B cell (primary cell): ENCODE measurements around the gene UCN2. TPM values are rescaled to one million over a fixed set of nuclear protein-coding genes. Genes with fewer than 3 reads are reported as not detected.

Experiments used
- ATAC-seq: fragments of 200-7000 bp; cut with Tn5 transposase; one replicate; pipeline ENCODE4 v1.10.0; 2021; ENCODE audit warnings: low read depth, mild to moderate bottlenecking, moderate number of reproducible peaks, moderate library complexity
- CTCF ChIA-PET: fragments of 350-600 bp; sonication (Branson Sonifier 250); formaldehyde crosslinking; loops from one replicate; lab custom pipeline; 2021; ENCODE audit warnings: antibody characterized with exemption, inconsistent platforms; lab: Charles Lee
- POLR2A ChIA-PET: fragments of 350-600 bp; sonication (Branson Sonifier 250); formaldehyde crosslinking; loops from one replicate; lab custom pipeline; 2021; ENCODE audit warnings: antibody characterized with exemption; lab: Charles Lee
- DNase-seq: peaks from one replicate; pipeline ENCODE4 v3.0.0; 2013
- H2AFZ ChIP-seq: 2 replicates; pipeline ENCODE4 v1.6.1; 2012; ENCODE audit warnings: mild to moderate bottlenecking, low read depth, low read length; ENCODE audit not compliant: insufficient read depth, poor library complexity, severe bottlenecking
- H3K27ac ChIP-seq, 2 donors: 1 replicate in 1 of 2; 2 replicates in 1 of 2; pipeline ENCODE4 v1.5.1; 2012 to 2013; ENCODE audit warnings: low read length in 2 of 2, mild to moderate bottlenecking in 2 of 2, moderate library complexity in 1 of 2
- H3K27me3 ChIP-seq, 4 experiments: fragments of 200-600 bp in 1 of 4; sonication (generic) in 1 of 4; replicated peaks in 1 of 4; 1 replicate in 2 of 4; 2 replicates in 2 of 4; pipeline versions ENCODE4 v1.6.1 to v1.7.0; 2013 to 2016; ENCODE audit warnings: low read length in 3 of 4, mild to moderate bottlenecking in 2 of 4, mixed read lengths in 1 of 4, moderate library complexity in 1 of 4; ENCODE audit not compliant: insufficient read depth in 4 of 4, control insufficient read depth in 3 of 4; ENCODE audit errors: control extremely low read depth in 1 of 4
- H3K36me3 ChIP-seq, 2 experiments: replicated peaks in 1 of 2; 1 replicate in 1 of 2; 2 replicates in 1 of 2; pipeline versions ENCODE4 v1.6.1 to v1.7.1; 2013; ENCODE audit warnings: low read length in 1 of 2; ENCODE audit not compliant: insufficient read depth in 2 of 2, control insufficient read depth in 1 of 2; ENCODE audit errors: control extremely low read depth in 1 of 2, extremely low read depth in 1 of 2
- H3K4me1 ChIP-seq, 2 donors: fragments of 200-600 bp in 1 of 2; sonication (generic) in 1 of 2; 1 replicate in 1 of 2; 2 replicates in 1 of 2; pipeline versions ENCODE4 v1.5.1 to v1.6.1; 2013 to 2017; ENCODE audit warnings: low read length in 2 of 2; ENCODE audit not compliant: control insufficient read depth in 2 of 2, insufficient read depth in 2 of 2
- H3K4me2 ChIP-seq: replicated peaks from 2 replicates; pipeline ENCODE3; 2012; ENCODE audit warnings: mild to moderate bottlenecking, low read depth, low read length; ENCODE audit not compliant: poor library complexity, severe bottlenecking
- H3K4me3 ChIP-seq, 5 experiments: fragments of 200-600 bp in 1 of 5; sonication (generic) in 1 of 5; 1 replicate in 3 of 5; 2 replicates in 2 of 5; pipeline versions ENCODE4 v1.5.1 to v1.7.0; 2011 to 2016; ENCODE audit warnings: low read length in 4 of 5, mild to moderate bottlenecking in 4 of 5, low read depth in 2 of 5, control low read depth in 1 of 5, moderate library complexity in 1 of 5; ENCODE audit not compliant: insufficient read depth in 1 of 5; ENCODE audit errors: control extremely low read depth in 1 of 5, extremely low read depth in 1 of 5
- H3K79me2 ChIP-seq: fragments of 200-600 bp; sonication (generic); one replicate; pipeline ENCODE4 v1.6.0; 2016; ENCODE audit warnings: low read length; ENCODE audit not compliant: control insufficient read depth, insufficient read depth
- H3K9ac ChIP-seq: fragments of 200-600 bp; sonication (generic); 2 replicates; pipeline ENCODE4 v1.6.1; 2017; ENCODE audit warnings: mild to moderate bottlenecking, low read length, moderate library complexity
- H3K9me3 ChIP-seq, 3 donors: one replicate each; pipeline versions ENCODE4 v1.6.1 to v1.7.1; 2013; ENCODE audit warnings: low read length in 2 of 3; ENCODE audit not compliant: control insufficient read depth in 2 of 3, insufficient read depth in 1 of 3; ENCODE audit errors: control extremely low read depth in 1 of 3
- H4K20me1 ChIP-seq: 2 replicates; pipeline ENCODE4 v1.6.0; 2012; ENCODE audit warnings: mild to moderate bottlenecking, low read length; ENCODE audit not compliant: insufficient read depth, control insufficient read depth, poor library complexity, severe bottlenecking
- H3K27ac Mint-ChIP-seq: one replicate; pipeline ENCODE4 v1.8.0; 2021; ENCODE audit warnings: mixed read lengths
- H3K27me3 Mint-ChIP-seq: one replicate; pipeline ENCODE4 v1.8.0; 2021; ENCODE audit warnings: mixed read lengths
- H3K4me1 Mint-ChIP-seq: one replicate; pipeline ENCODE4 v1.8.0; 2021; ENCODE audit warnings: mixed read lengths
- H3K4me3 Mint-ChIP-seq: one replicate; pipeline ENCODE4 v1.8.0; 2021; ENCODE audit warnings: mixed read lengths
- H3K9me3 Mint-ChIP-seq: one replicate; pipeline ENCODE4 v1.8.0; 2022; ENCODE audit warnings: mixed read lengths; ENCODE audit not compliant: insufficient read depth
- CTCF ChIP-seq: fragments of 200-600 bp; IDR thresholded peaks from one replicate; pipeline ENCODE4 v1.8.0; 2022; ENCODE audit warnings: antibody characterized with exemption, mild to moderate bottlenecking
- EZH2 ChIP-seq: IDR thresholded peaks from 2 replicates; pipeline ENCODE4 v1.6.1; 2012; ENCODE audit warnings: borderline replicate concordance, low read depth, mild to moderate bottlenecking, moderate library complexity, low read length; ENCODE audit not compliant: insufficient read depth, poor library complexity, severe bottlenecking
- WGBS: methylation state at CpG from one replicate; pipeline ENCODE4 v1.1.5; 2013; ENCODE audit warnings: missing lambda C conversion rate; ENCODE audit not compliant: insufficient coverage; 5-methylcytosine and 5-hydroxymethylcytosine counted together
- intact Hi-C: fragments of 100-400 bp; cut with micrococcal nuclease; formaldehyde crosslinking; loops from one replicate; pipeline ENCODE4 v1.10.0; 2022
- polyA plus RNA-seq: library from polyadenylated mRNA; depleted of rRNA; stranded (reverse); fragments of >200 nt; gene quantifications from 2 replicates; pipeline ENCODE4 v1.2.3, GENCODE V29; 2012
- total RNA-seq, 2 donors: library from RNA; stranded (reverse); fragments of 120-200 nt in 1 of 2; gene quantifications; 1 replicate in 1 of 2; 2 replicates in 1 of 2; pipeline versions ENCODE4 v1.2.3 to v1.2.4, GENCODE V29; 2013 to 2022

UCN2 gene
- total and polyA plus RNA-seq, 2 donors (not counting 1 experiment from before 2014, with no cell fraction given) = not detected

GRCh38 chr3:48576647-48577046 is 13.1 kb upstream of the UCN2 start:
- Histone ChIP-seq H3K27me3 (no peaks in the 10 kb centered on the region), H3K9me3 (no peaks in the 10 kb centered on the region), H3K36me3 (no peaks in the 10 kb centered on the region), H3K9ac (no peak overlapping the region), H2AFZ (no peak overlapping the region), H3K27ac (no peak overlapping the region), H3K4me1 (no peaks in the 10 kb centered on the region), H3K4me2 (no peak overlapping the region), H3K79me2 (no peaks in the 10 kb centered on the region), H4K20me1 (no peaks in the 10 kb centered on the region), H3K4me3 (no peak overlapping the region)
- no peaks in the 10 kb centered on the region for H3K4me1 Mint-ChIP-seq
- POLR2A ChIA-PET = interaction anchor here (0.6 kb wide), 1 partner anchor 292 kb away, joined by 4 read pairs; no protein-coding TSS in a partner anchor
- peaks cover 4% of the 10 kb centered on the region for H3K27me3 Mint-ChIP-seq
- TF ChIP-seq EZH2 = no peak
- no peak for TF ChIP-seq CTCF
- H3K9me3 Mint-ChIP-seq = no peaks in the 10 kb centered on the region
- intact Hi-C loops = no loop called here
- WGBS = 89% methylated on average over 4 of the region's 4 CpGs
- ATAC-seq = no peak
- H3K4me3 Mint-ChIP-seq = no peak overlapping the region
- H3K27ac Mint-ChIP-seq = no peak overlapping the region
- DNase-seq = no peak
- CTCF ChIA-PET = no interaction called here

DNA sequence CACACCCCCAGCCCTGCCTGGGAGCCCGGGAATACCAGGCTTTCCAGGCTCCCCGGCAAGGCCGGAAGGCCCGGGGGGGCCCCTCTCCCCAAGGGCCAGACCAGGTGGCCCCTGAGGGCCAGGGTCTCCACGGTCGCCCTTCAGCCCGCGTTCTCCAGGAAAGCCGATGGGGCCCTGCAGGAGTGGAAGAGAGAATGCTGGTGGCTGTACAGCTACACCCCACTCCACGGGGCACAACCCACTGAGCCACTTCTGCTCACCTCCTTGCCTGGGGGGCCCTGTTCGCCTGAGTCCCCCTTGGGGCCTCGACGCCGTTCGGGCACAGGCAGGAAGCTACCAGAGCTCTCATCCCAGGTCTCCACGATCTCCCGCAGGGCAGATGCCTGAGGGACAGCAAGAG is 11.8 kb upstream of the UCN2 start:
- 91% methylated on average over 17 of the region's 17 CpGs for WGBS
- H2AFZ ChIP-seq = no peak overlapping the region
- POLR2A ChIA-PET = no interaction called here

More for the DNA sequence above, 11.8 kb upstream of the UCN2 start:
- CTCF ChIA-PET = no interaction called here
- H3K9me3 Mint-ChIP-seq = no peaks in the 10 kb centered on the region
- H3K4me3 ChIP-seq = no peak overlapping the region
- no peak for TF ChIP-seq CTCF
- TF ChIP-seq EZH2 = no peak
- H3K27ac ChIP-seq = no peak overlapping the region
- no peak for ATAC-seq
- no peaks in the 10 kb centered on the region for H3K4me1 ChIP-seq
- H3K27me3 ChIP-seq = no peaks in the 10 kb centered on the region
- no peak overlapping the region for H3K27ac Mint-ChIP-seq
- no peaks in the 10 kb centered on the region for H3K4me1 Mint-ChIP-seq
- DNase-seq = no peak
- H3K4me3 Mint-ChIP-seq = no peak overlapping the region
- H3K36me3 ChIP-seq = no peaks in the 10 kb centered on the region
- no peaks in the 10 kb centered on the region for H4K20me1 ChIP-seq
- no peak overlapping the region for H3K9ac ChIP-seq
- intact Hi-C loops = no loop called here
- H3K79me2 ChIP-seq = no peaks in the 10 kb centered on the region
- H3K27me3 Mint-ChIP-seq = no peaks in the 10 kb centered on the region
- no peak overlapping the region for H3K4me2 ChIP-seq
- H3K9me3 ChIP-seq = no peaks in the 10 kb centered on the region
